NK-92 treated with Interleukin-12 subunit alpha and Interleukin-12 subunit beta, amount 100 ng/mL, for 24 hours (cell line): Measurements from ENCODE around the gene STAG3.
"Not testable (repeated sequence)": the region's sequence is repeated elsewhere in the genome, so short reads cannot be mapped to it uniquely, and the experiment has no call there.

ENCODE experiments used
- DNase-seq: peaks from one replicate; lab custom pipeline; 2025; lab: John Stamatoyannopoulos, UW

Gene STAG3, protein sequence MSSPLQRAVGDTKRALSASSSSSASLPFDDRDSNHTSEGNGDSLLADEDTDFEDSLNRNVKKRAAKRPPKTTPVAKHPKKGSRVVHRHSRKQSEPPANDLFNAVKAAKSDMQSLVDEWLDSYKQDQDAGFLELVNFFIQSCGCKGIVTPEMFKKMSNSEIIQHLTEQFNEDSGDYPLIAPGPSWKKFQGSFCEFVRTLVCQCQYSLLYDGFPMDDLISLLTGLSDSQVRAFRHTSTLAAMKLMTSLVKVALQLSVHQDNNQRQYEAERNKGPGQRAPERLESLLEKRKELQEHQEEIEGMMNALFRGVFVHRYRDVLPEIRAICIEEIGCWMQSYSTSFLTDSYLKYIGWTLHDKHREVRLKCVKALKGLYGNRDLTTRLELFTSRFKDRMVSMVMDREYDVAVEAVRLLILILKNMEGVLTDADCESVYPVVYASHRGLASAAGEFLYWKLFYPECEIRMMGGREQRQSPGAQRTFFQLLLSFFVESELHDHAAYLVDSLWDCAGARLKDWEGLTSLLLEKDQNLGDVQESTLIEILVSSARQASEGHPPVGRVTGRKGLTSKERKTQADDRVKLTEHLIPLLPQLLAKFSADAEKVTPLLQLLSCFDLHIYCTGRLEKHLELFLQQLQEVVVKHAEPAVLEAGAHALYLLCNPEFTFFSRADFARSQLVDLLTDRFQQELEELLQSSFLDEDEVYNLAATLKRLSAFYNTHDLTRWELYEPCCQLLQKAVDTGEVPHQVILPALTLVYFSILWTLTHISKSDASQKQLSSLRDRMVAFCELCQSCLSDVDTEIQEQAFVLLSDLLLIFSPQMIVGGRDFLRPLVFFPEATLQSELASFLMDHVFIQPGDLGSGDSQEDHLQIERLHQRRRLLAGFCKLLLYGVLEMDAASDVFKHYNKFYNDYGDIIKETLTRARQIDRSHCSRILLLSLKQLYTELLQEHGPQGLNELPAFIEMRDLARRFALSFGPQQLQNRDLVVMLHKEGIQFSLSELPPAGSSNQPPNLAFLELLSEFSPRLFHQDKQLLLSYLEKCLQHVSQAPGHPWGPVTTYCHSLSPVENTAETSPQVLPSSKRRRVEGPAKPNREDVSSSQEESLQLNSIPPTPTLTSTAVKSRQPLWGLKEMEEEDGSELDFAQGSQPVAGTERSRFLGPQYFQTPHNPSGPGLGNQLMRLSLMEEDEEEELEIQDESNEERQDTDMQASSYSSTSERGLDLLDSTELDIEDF

DNA sequence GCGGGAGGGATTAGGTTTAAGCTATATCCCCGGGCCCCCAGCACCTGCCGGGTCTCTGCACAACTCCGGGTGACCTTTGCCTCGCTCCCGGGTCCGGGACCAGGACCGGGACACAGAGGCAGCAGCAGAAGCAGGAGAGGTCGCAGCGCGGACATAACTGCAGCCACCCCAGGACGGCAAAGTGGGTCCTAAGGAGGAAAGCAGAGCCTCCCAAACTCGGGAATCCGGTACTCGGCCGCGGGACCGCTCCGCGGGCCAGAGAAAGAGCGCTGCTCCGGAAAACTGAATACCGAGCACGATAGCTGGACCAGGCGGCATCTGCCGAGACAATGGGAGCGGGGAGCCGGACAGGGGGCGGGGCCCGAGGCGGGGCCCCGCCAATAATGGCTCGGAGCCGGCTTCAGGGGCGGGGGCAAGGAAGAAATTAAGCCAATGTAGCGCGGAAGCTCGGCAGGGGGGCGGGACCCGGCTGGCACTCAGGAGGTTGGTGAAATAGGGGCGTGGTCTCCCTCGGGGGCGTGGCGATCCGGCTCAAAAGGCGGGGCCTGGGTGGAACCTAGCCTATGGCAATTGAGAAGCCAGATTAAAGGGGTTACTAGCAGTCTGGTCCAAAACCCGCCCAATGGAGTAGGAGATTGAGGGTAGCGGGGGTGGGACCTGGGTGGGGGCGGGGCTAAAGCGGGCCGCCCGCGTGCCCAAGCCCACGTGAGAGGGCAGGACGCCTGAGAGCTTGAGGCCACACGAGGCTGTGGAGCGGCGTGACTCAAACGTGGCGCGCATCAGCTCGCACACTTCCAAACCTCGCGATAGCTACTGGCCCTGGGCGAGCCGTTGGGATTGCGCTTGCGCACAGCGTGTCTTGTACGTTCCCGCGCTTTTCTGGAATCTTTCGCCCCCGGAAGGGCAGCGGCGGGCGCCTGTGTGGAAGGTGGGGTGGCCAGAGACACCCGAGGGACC lies at the start of gene STAG3, which contains the start of gene GPC2:
TSS of gene STAG3 (plus strand) at position 874 of the 957 bp plus-strand sequence. CDS start 2,639 bp downstream, outside the sequence.
TSS of gene GPC2 (minus strand) at position 337 of the 957 bp plus-strand sequence. CDS start at position 155, 182 bp downstream.
- no peak for DNase-seq

DNA sequence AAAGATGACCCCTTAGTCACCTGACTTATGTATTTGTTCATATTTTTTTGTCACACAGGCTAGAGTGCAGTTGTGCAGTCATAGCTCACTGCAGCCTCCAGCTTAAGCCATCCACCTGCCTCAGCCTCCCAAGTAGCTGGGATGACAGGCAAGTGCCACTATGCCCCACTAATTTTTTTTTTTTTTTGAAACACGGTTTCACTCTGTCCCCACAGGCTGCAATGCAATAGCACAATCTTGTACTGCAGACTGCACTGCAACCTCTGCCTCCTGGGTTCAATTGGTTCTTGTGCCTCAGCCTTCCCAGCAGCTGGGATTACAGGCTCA lies 49.1 kb upstream of the STAG3 start:
- no peak for DNase-seq

DNA sequence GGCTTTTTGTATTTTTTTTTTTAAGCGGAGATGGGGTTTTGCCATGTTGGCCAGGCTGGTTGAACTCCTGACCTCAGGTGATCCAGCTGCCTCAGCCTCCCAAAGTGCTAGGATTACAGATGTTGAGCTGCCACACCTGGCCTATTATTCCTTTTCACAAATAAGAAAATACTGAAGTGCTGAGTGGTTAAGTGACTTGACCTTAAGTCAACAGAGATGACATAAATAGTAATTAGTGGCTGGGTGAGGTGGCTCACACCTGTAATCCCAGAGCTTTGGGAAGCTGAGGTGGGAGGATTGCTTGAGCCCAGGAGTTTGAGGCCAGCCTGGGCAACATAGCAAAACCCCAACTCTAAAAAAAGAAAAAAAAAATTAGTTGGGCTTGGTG lies 47.5 kb upstream of the STAG3 start:
- not testable (repeated sequence) for DNase-seq

DNA sequence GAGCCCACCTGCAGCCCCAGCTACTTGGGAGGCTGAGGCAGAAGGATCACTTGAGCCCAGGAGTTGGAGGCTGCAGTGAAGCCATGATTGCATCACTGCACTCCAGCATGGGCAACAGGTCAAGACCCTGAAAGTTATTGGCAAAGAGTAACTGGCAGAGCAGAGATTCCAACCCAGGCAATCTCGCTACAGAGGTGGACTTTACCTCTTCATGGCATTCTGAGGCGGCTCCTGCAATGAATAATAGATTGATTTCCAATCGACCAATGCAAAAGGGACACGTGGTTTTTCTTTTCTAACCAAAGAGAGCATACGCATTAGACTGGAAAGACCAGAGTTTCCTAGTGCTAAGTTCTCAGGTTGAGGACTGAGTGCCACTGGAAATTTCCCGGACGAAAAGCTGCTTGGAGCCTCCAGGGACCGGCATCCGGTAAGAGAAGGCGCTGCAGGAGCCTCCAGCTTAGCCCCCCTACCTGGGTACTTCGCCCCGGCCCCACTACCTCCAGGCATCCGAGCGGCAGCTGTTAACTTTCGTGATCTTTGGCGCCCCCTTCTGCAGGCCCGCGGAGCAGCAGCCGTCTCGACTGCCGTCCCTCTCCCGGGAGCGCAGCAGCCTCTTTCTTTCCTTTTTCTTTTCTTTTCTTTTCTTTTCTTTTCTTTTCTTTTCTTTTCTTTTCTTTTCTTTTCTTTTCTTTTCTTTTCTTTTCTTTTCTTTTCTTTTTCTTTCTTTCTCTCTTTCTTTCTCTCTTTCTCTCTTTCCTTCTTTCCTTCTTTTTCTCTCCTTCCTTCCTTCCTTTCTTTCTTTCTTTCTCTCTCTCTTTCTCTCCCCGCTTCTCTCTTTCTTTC lies 46.9 kb upstream of the STAG3 start:
- DNase-seq, result peak; percentile 71

DNA sequence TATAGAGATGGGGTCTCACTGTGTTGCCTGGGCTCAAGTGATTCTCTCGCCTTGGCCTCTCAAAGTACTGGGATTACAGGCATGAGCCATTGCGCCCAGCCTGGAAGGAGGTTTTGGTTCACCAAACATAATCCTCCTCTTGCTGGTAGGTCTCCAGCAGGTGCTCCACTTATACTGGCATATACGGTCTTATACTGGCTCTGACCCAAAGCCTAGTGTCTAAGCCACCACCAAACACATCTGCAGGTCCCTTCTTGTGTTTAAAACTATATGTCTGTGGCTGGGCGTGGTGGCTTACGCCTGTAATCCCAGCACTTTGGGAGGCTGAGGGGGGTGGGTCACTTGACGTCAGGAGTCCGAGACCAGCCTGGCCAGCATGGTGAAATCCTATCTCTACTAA lies 45.6 kb upstream of the STAG3 start:
- no peak for DNase-seq

DNA sequence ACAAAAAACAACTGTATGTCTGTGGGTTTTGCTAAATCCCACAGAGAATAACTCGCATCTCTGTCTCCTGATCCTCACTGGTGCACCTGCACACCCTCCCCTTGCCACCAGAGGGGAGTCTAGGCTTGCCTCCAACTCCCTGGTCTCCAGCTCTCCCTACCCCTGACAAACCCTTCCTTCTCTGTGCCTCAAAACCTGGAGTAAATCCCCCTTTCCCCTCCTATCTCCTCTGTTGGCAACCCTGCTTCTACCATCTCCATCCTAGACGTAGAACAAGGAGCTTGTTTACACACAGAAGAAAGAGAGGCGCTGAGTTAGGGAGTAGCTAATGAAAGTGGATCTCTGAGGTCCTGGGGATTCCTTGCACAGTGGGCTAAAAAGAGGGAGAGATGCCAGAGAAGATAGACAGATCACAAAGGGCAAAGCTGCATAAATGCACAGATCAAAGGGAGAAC lies 45.0 kb upstream of the STAG3 start:
- DNase-seq, result peak; percentile 60

DNA sequence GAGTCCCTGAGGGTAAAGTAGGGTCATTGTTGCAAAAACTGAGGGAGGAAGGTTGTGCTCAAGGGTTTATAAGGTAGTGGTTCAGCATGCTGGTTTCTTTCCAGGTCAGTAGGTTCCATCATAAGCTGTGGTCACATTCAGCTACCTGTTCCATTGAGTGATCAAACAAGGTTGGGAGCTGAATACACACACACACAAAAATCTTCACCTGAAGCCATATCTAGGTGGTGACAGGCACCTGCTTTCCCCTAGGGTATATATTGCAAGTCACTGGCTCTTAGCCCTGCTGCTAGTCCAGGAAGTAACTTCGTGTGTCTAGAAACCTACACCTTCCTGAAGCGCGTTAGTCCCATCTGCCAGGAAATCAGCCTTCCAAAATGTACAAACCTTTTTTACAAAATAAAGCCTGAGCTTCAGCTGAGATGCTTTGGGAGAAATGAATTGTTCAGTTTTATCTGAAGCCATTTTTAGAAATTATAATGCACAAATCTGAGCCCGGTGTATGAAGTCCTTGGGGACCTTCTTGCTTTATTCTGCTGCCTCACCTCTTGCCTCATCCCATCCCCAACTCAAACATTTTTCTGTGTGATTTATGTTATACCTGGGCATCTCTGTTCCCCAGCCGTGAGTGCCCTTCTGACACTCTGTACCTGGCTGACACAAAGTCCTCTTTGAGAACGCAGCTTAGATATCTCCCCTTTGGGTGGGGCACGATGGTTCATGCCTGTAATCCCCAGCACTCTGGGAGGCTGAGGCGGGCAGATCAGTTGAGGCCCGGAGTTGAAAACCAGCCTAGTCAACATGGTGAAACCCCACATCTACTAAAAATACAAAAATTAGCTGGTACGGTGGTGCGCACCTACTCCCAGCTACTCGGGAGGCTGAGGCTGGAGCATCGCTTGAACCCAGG lies 39.6 kb upstream of the STAG3 start:
- no peak for DNase-seq

DNA sequence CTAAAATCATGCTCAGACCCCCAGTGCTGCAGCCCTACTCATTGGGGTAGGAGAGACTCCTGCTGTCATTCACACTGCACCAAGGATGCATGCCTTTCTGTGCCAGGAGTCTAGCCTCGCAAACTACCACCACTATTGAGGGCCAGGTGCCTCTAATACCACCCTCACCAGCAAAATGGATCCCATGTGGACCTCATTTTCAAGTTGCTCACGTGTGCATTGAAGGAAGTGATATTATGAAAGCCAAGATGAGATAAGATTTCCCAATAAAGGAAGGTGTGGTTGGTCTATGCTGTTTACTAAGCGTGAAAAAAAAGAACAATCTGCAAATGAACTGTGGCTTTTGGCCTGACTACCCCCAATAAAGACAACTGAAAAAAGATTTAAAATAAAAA lies 36.2 kb upstream of the STAG3 start:
- peak; percentile 35 for DNase-seq

DNA sequence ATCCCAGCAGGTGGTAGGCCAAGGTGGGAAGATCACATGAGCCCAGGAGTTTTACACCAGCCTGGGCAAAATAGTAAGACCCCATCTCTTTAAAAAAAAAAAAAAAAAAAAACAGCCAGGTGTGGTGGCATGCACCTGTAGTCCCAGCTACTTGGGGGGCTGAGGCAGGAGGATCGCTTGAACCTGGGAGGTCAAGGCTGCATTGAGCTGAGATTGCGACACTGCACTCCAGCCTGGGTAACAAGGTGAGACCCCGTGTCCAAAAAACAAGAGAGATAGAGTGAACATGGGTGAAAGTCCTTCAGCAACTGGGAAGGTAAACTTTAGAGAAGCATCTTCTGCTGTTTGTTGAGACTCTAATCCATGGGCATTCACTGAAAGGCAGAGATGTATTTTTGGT lies 35.3 kb upstream of the STAG3 start:
- no peak for DNase-seq

DNA sequence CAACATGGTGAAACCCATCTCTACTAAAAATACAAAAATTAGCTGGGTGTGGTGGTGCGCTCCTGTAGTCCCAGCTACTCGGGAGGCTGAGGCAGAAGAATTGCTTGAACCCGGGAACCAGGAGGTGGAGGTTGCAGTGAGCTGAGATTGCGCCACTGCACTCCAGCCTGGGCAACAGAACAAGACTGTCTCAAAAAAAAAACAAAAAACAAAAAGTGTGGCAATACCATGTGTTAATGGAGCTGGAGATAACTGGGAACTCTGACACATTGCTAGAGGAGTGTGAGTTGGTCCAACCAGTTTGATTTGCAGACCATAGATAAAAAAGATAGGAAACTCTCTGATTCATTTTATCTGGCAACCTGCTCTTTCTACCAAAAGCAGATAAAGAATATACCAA lies 31.4 kb upstream of the STAG3 start:
- DNase-seq, result not testable (repeated sequence)

DNA sequence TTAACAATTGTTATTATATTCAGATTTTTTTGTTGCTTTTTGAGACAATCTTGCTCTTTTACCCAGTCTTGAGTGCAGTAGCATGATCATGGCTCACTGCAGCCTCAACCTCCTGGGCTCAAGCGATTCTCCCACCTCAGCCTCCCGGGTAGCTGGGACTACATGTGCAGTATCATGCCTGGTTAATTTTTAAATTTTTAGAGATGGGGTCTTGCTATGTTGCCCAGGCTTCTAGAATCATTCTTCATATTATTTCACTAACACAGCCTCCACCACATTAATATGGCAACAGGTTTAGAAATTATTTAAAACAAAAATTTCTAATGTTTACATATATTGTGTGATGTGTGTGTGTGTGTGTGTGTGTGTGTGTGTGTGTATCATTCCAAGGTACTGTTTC lies 30.4 kb upstream of the STAG3 start:
- no peak for DNase-seq

DNA sequence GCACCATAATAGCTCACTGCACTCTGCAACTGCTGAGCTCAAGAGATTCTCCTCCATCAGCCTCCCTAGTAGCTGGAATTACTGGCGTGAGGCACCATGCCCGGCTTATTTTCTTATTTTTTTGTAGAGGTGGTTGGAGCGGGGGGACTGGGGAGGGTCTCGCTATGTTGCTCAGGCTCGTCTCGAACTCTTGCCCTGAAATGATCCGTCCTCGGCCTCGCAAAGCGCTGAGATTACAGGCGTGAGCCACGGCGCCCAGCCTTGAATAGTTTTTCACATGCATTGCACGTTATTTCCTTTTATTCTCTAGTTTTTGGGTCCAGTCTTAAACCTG lies 29.5 kb upstream of the STAG3 start:
- DNase-seq, result no peak

DNA sequence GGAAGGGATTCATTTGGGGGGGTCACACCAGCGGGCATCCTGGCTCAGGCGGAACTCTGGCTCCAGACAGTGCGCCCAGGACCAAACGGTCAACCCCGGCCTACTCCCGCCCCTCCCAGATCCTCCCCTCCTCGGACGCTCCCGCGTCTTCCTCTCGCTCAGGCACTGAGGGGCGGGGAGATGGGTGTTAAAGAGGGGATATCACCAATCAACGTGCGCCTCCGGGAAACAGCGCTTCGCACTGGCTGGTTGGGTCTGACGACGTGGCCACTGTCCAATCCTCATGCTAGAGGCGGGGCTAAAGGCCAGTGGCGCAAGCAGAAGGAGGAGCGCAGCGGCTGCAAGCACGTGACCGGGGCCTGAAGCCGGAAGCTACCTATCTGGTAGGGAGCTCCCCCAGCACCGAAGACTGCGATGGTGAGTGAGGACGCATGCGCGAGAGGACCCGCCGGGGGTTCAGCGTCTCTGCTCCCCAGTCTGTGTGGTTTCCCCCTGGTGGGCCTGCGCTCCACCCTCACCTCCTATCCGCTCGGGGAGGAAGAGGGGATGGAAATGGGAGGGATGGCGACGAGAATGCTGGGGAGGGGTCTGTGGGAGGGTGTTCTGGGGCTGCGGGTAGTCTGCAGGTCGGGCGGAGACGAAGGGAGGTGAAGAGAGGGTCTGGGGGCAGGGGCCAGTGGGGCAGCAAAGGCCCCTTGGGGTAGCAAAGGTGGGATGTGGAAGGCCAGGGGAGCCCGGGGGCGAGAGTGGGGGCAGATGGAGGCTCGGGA lies 29.0 kb upstream of the STAG3 start, which contains the start of gene LAMTOR4:
TSS of gene LAMTOR4 (plus strand) at position 360 of the 770 bp plus-strand sequence. CDS start at position 415, 55 bp downstream.
- peak; percentile 100 for DNase-seq

DNA sequence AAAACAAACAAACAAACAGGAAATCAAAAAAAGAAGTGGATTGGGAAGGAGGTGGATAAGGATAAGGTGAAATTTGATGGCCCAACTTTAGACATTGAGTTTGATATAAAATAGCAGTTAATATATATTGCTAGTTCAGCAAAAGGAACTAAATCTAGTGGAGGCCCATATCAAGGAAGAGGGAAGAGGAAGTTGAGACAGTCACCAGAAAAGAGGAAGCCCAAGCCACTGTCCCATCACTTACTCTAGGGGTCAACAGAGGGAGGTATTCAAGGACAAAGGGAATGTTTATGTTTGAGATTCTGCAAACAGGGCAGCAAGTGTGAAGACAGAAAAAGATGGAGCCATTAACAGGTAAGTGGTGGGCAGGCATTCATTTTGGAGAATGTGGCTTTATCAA lies 25.3 kb upstream of the STAG3 start:
- DNase-seq, result no peak

DNA sequence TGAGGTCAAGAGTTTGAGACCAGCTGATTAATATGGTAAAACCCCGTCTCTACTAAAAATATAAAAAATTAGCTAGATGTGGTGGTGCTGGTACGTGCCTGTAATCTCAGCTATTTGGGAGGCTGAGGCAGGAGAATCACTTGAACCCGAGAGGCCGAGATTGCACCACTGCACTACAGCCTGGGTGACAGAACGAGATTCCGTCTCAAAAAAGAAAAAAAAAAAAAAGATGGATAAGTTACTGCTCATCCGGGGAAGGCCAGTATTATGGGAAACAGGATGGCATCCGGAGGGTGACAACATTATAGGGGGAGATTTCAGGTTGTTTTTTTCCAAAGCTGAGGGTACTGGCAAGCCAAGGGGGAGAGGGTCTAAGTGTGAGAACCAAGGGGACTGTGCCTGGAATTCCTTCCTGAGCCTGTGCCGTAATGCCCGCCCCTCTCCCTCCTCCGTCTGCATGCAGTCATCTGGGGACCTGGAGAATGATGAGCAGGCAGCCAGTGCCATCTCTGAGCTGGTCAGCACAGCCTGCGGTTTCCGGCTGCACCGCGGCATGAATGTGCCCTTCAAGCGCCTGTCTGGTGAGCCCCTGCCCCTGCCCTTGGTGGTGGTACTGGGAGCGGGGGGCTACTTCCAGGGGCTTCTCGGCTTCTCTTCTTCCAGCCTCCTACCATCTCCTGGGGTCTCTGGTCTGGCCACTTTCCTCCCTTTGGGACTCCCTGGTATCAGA lies 24.6 kb upstream of the STAG3 start:
- DNase-seq, result no peak

DNA sequence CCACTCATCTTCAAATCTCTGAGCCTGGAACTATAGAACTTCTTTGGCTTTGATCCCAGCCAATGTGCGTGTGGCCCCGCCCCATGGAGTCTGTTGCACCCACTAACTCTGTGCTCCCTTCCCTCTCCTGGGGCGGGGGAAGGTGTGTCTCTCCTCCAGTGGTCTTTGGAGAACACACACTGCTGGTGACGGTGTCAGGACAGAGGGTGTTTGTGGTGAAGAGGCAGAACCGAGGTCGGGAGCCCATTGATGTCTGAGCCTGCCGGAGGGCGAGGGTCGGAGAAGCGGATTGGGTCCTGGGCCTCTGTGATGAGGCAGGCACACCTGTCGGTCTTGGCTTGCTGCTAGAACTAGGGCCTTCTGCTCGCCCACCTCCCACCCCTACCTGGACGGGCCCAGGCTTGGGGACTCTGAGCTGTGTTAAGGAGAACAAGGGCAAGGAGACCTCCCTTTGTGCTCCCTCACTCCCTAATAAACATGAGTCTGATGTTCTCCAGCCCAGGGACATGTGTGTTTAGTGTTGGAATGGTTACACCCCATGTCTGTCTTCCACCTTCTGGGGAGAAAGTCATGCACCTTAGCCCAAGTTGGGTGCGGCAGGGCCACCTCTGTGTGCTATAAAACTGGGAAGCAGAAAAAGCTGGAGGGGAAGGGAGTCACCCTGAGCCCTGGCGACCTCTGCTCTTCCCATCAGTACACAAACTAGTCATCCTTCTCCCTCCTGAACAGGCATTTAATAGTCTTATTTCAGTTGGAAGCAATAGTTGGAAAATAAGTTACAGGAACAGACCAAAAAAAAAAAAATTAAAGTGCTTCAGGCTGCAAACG lies 23.8 kb upstream of the STAG3 start:
- DNase-seq, result no peak
